HG02981 (cell line): Measurements from ENCODE around the gene ATG4B.
A peak's percentile ranks its signal among the peaks of the same experiment; 100 is the strongest.
"Not testable (repeated sequence)": the region's sequence is repeated elsewhere in the genome, so short reads cannot be mapped to it uniquely, and the experiment has no call there.

Source experiments
- ATAC-seq: cut with Tn5 transposase; IDR thresholded peaks from one replicate; pipeline ENCODE4 v1.9.1; 2021; ENCODE audit warnings: mild to moderate bottlenecking, moderate library complexity; ENCODE audit not compliant: unreplicated experiment

Gene ATG4B

GRCh38 chr2:241637018-241637794, at the start of gene ATG4B, which contains the start of gene THAP4:
Gene ATG4B (plus strand): TSS chr2:241637693. CDS start chr2:241637715, 22 bp downstream.
Gene THAP4 (minus strand): TSS chr2:241637158. CDS start chr2:241637017, 141 bp downstream.
- peak; percentile 64 for ATAC-seq

- not testable (repeated sequence) for ATAC-seq
Observed at GRCh38 chr2:241589863-241590262, 47.6 kb upstream of the ATG4B start.

- not testable (repeated sequence) for ATAC-seq
Observed at GRCh38 chr2:241590496-241591455, 46.7 kb upstream of the ATG4B start.

- ATAC-seq = no peak
Observed at GRCh38 chr2:241592126-241592845, 45.2 kb upstream of the ATG4B start.

- no peak for ATAC-seq
Observed at GRCh38 chr2:241593271-241593670, 44.2 kb upstream of the ATG4B start.

GRCh38 chr2:241595600-241596140, 41.8 kb upstream of the ATG4B start:
- no peak for ATAC-seq

GRCh38 chr2:241597561-241597960, 39.9 kb upstream of the ATG4B start:
- ATAC-seq = no peak

GRCh38 chr2:241598061-241598460, 39.4 kb upstream of the ATG4B start:
- ATAC-seq = no peak

- no peak for ATAC-seq
Observed at GRCh38 chr2:241598487-241598886, 39.0 kb upstream of the ATG4B start.

GRCh38 chr2:241599615-241600014, 37.9 kb upstream of the ATG4B start:
- no peak for ATAC-seq

- no peak for ATAC-seq
Observed at GRCh38 chr2:241601841-241602240, 35.7 kb upstream of the ATG4B start.

GRCh38 chr2:241602720-241603119, 34.8 kb upstream of the ATG4B start:
- ATAC-seq = no peak

GRCh38 chr2:241603686-241604085, 33.8 kb upstream of the ATG4B start:
- no peak for ATAC-seq

GRCh38 chr2:241606186-241606585, 31.3 kb upstream of the ATG4B start:
- ATAC-seq = no peak

GRCh38 chr2:241607162-241607885, 30.2 kb upstream of the ATG4B start:
- no peak for ATAC-seq

GRCh38 chr2:241608881-241609280, 28.6 kb upstream of the ATG4B start:
- no peak for ATAC-seq

- ATAC-seq = peak; percentile 89
Observed at GRCh38 chr2:241609859-241610793, 27.4 kb upstream of the ATG4B start.

GRCh38 chr2:241611062-241611461, 26.4 kb upstream of the ATG4B start:
- ATAC-seq = no peak
